Rectal smooth muscle tissue (tissue), 1 donor: Measurements from ENCODE around the gene AIP.
A peak's percentile ranks its signal among the peaks of the same experiment; 100 is the strongest.
"Not testable (repeated sequence)": the region's sequence is repeated elsewhere in the genome, so short reads cannot be mapped to it uniquely, and the experiment has no call there.

ENCODE experiments used
- H3K27ac ChIP-seq: one replicate; pipeline ENCODE4 v1.7.0; 2013; ENCODE audit warnings: low read depth, low read length, inconsistent platforms
- H3K27me3 ChIP-seq: one replicate; pipeline ENCODE4 v1.7.0; 2013; ENCODE audit warnings: low read length; ENCODE audit not compliant: control insufficient read depth, insufficient read depth
- H3K36me3 ChIP-seq: one replicate; pipeline ENCODE4 v1.7.0; 2013; ENCODE audit warnings: low read length; ENCODE audit not compliant: control insufficient read depth, insufficient read depth
- H3K4me1 ChIP-seq: one replicate; pipeline ENCODE4 v1.7.0; 2013; ENCODE audit warnings: low read length; ENCODE audit not compliant: control insufficient read depth, insufficient read depth
- H3K4me3 ChIP-seq: one replicate; pipeline ENCODE4 v1.7.0; 2013; ENCODE audit warnings: low read length
- H3K9ac ChIP-seq: one replicate; pipeline ENCODE4 v1.7.0; 2013; ENCODE audit warnings: low read length

AIP gene

DNA sequence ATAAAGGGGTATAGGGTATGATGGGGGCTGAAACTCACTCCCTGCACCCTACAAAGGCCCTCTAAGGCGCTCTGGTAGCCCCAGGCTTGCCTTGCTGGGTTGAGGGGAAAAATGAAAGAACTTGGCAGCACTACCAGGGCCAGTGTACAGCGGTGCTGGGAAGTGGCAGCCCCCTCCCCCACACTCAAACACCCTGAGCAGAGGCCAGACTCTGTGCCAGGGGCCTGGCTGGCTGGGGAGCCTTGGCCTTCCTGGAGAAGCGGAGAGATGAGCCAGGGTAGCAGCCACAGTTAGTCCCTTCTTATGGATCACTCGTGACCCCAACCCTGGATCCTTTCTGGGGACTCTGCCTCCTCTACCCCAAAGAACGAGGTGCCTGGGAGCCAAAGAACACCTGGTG lies 16.5 kb upstream of the AIP start:
- Histone ChIP-seq H3K27ac (no peak overlapping the region), H3K27me3 (no peaks in the 10 kb centered on the region), H3K36me3 (no peaks in the 10 kb centered on the region), H3K4me1 (peaks cover 9% of the 10 kb centered on the region), H3K4me3 (no peak overlapping the region), H3K9ac (no peak overlapping the region)

DNA sequence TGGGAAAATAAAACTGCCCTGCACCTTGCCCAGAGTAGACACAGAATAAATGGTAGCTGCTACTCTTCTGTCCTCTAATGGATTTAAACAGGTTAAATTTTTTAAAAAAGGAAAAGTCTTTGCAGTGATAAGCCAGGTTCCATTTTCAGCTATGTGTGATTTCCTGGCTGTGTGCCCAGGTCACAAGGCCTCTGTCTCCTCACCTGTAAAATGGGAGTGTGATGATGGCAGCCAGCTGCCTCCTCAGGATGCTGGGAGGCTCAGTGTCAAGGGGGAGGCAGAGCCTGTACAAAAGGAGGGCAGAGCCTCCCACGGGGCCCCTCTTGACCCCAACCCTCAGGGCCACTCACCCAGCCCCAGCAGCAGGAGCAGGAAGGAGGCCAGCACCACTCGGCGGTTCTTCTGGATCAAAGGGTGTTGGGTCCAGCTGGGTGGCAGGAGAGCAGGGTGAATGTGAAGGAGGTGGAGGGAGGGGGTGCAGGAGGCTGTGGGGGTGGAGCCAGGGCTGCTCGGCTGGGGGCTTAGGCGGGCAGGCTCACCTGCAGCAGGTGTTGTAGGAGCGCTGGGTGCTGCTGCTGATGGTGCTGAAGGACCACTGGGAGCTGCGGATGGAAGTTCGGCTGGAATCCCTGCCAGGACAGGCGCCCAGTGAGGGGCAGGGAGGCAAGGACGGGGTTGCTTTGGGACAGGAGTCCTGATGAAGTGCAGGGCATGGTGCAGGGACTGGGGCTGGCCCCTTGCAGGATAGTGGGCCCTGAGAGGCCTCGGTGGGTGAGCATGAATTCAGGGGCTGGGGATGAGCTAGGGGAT lies 15.7 kb upstream of the AIP start:
- no peak overlapping the region for H3K27ac ChIP-seq
- H3K9ac ChIP-seq: no peak overlapping the region
- H3K4me1 ChIP-seq: peaks cover 9% of the 10 kb centered on the region
- H3K4me3 ChIP-seq: no peak overlapping the region
- no peaks in the 10 kb centered on the region for H3K27me3 ChIP-seq
- H3K36me3 ChIP-seq: no peaks in the 10 kb centered on the region

DNA sequence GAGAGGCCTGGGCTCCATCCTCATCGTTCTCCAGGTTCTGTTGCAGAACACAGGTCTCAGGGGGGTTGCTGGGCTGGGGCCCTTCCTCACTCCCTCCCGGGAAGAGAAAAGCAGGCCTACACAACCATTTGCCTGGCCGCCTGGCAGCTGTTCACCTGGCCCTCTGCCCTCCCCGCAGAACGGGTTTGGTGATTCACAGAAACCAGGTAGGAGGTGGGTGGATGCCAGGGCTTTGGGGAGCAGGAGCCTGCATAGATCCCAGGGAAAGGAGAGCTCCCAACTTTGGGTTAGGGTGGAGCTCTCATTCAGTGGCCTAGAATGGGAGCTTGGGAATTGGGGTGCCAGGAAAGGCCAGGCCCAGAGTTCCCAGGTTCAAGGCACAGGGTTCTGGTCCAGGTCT lies 14.8 kb upstream of the AIP start:
- Histone ChIP-seq H3K4me1 (peaks cover 9% of the 10 kb centered on the region), H3K9ac (no peak overlapping the region), H3K4me3 (peak overlapping the region; percentile 82), H3K27ac (peak overlapping the region; percentile 84), H3K36me3 (no peaks in the 10 kb centered on the region), H3K27me3 (no peaks in the 10 kb centered on the region)

DNA sequence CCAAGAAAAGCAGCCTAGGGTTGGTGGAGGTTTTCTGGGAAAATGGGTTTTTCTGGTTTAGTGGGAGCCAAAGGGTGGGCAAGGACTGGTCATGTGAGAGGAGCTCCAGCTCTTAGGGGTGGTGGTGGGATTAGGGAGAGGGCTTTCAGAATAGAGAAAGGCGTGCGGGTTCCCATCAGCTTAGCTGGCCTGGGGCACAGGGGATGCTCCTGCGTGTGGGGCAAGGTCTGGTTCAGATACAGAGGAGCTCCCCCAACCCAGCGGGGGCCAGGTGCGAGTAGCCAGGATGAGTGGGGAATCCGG lies 14.4 kb upstream of the AIP start:
- Histone ChIP-seq H3K36me3 (no peaks in the 10 kb centered on the region), H3K9ac (peak overlapping the region; percentile 61), H3K27me3 (no peaks in the 10 kb centered on the region), H3K27ac (peak overlapping the region; percentile 84), H3K4me1 (peaks cover 9% of the 10 kb centered on the region), H3K4me3 (peak overlapping the region; percentile 82)

DNA sequence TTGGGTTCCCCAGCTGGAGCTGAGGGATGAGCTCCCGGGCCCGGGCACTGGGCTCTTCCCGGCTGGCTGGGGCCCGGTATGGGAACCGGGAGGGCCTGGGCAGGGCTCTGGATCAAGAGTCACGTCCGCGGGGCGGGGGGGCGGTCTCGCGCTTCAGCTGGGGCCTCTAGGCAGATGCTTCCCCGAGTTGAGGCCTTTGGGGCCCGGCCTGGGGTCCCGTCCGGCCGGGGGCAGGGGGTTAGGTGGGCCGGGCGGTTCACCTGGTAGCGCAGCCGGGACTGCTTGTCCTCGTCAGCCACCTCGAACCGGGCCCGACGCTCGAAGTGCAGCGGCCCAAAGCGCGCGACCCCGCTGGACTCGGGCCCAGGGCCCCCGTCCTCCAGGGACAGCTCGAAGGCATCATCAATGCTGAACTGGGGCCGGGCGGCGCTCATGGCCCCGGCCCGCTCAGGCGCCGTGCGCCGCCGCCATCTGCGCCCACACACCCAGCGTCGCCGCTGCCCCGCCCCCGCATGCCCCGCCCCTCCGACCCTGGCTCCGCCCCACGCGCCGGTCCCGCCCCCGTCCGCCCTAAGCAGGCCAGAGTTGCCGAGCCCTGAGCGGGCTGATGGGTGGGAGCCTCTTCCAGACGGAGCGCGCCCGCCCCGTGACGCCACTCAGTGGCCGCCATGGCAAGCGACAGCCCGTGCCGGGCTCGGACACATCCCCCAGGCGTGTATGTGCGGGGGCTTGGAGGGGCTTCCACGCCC lies 13.9 kb upstream of the AIP start, which contains the start of gene TMEM134:
Gene TMEM134 (minus strand): TSS at position 493 of the 749 bp plus-strand sequence. CDS start 59 bp downstream, at position 434.
- H3K36me3 ChIP-seq: no peaks in the 10 kb centered on the region
- peak within 1 kb of the TSS; percentile 61 for H3K9ac ChIP-seq
- peak within 1 kb of the TSS; percentile 84 for H3K27ac ChIP-seq
- H3K4me3 ChIP-seq: peak within 1 kb of the TSS; percentile 82
- H3K27me3 ChIP-seq: no peaks in the 10 kb centered on the region
- peaks cover 8% of the 10 kb centered on the region for H3K4me1 ChIP-seq

DNA sequence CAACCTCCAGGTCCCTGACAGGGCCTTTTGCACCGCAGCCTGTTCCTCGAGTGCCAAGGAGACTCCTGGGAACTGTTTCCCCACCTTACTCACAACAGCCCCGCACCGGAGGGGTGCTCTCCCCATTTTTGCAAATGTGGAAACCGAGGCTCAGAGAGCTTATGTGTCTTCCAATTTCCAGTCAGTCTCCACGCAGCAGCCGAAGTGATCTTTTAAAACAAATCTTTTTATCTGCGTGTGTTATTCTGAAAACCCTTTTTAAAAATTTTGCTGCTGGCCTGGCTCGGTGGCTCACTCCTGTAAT lies 13.4 kb upstream of the AIP start:
- no peaks in the 10 kb centered on the region for H3K36me3 ChIP-seq
- peak overlapping the region; percentile 80 for H3K27ac ChIP-seq
- H3K4me3 ChIP-seq: peak overlapping the region; percentile 62
- H3K27me3 ChIP-seq: no peaks in the 10 kb centered on the region
- H3K4me1 ChIP-seq: peaks cover 6% of the 10 kb centered on the region
- peak overlapping the region; percentile 39 for H3K9ac ChIP-seq

DNA sequence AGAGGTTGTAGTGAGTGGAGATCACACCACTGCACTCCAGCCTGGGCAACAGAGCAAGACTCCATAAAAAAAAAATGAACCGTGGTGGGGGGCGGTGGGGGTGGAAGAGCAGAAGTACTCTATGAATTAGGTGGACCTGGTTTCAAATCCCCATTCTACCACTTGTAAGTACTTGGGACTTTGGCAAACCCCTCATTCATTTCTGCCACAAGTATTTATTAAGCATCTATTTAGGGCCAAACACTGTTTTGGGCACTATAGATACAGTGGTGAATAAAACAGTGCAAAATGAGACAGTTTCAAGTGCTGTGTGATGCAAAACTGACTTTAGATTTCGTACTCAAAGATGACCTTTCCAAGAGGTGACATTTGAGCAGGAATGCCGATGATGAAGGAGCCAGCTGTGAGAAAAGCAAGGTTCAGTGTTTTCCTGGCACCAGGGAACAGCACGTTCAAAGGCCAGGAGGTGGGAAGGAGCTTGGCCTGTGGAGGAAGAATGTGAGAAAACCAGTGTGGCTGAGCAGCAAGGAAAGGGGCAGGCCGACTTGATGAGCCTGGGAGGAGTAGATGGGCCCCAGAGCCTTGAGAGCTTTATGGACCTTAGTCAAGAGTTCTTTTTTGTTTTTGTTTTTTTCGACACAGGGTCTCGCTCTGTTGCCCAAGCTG lies 12.4 kb upstream of the AIP start:
- H3K27me3 ChIP-seq: no peaks in the 10 kb centered on the region
- H3K36me3 ChIP-seq: no peaks in the 10 kb centered on the region
- H3K4me1 ChIP-seq: peaks cover 6% of the 10 kb centered on the region
- H3K27ac ChIP-seq: no peak overlapping the region
- no peak overlapping the region for H3K9ac ChIP-seq
- H3K4me3 ChIP-seq: no peak overlapping the region

DNA sequence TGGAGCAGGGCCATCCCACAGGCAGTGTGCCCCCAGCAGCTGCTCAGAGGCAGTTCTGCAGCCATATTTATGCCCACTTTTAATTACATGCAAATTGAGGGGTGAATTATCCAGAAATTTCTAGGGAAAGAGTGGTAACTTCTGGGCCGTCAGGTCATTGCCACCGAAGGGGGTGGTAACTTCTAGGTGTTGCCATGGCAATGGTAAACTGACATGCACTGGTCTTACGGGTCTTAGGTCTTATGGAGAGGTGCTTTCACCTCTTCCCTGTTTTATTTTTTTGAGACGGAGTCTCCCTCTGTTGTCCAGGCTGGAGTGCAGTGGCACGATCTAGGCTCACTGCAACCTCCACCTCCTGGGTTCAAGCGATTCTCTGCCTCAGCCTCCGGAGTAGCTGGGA lies 9.9 kb upstream of the AIP start:
- H3K4me3 ChIP-seq: no peak overlapping the region
- no peak overlapping the region for H3K9ac ChIP-seq
- H3K27ac ChIP-seq: no peak overlapping the region
- H3K4me1 ChIP-seq: peaks cover 6% of the 10 kb centered on the region
- no peaks in the 10 kb centered on the region for H3K27me3 ChIP-seq
- H3K36me3 ChIP-seq: no peaks in the 10 kb centered on the region

DNA sequence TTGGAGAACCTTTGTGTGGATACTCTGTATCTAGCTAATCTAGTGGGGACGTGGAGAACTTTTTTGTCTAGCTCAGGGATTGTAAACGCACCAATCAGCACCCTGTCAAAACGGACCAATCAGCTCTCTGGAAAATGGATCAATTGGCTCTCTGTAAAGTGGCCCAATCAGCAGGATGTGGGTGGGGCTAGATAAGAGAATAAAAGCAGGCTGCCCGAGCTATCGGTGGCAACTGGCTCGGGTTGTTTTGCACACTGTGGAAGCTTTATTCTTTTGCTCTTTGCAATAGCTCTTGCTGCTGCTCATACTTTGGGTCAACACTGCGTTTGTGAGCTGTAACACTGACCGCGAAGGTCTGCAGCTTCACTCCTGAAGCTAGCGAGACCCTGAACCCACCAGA lies 6.1 kb upstream of the AIP start:
- not testable (repeated sequence) for H3K36me3 ChIP-seq, H3K27me3 ChIP-seq, H3K4me3 ChIP-seq, H3K27ac ChIP-seq, H3K9ac ChIP-seq, H3K4me1 ChIP-seq

DNA sequence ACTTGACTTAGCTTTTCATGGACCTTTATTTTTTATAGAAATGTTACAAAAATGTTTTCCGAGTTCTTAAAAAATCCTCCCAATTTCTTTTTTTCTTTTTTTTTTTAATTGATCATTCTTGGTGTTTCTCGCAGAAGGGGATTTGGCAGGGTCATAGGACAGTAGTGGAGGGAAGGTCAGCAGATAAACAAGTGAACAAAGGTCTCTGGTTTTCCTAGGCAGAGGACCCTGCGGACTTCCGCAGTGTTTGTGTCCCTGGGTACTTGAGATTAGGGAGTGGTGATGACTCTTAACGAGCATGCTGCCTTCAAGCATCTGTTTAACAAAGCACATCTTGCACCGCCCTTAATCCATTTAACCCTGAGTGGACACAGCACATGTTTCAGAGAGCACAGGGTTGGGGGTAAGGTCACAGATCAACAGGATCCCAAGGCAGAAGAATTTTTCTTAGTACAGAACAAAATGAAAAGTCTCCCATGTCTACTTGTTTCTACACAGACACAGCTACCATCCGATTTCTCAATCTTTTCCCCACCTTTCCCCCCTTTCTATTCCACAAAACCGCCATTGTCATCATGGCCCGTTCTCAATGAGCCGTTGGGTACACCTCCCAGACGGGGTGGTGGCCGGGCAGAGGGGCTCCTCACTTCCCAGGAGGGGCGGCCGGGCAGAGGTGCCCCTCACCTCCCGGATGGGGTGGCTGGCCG lies 5.3 kb upstream of the AIP start:
- H3K4me1 ChIP-seq, H3K27ac ChIP-seq, H3K36me3 ChIP-seq, H3K27me3 ChIP-seq, H3K9ac ChIP-seq, H3K4me3 ChIP-seq: not testable (repeated sequence)

DNA sequence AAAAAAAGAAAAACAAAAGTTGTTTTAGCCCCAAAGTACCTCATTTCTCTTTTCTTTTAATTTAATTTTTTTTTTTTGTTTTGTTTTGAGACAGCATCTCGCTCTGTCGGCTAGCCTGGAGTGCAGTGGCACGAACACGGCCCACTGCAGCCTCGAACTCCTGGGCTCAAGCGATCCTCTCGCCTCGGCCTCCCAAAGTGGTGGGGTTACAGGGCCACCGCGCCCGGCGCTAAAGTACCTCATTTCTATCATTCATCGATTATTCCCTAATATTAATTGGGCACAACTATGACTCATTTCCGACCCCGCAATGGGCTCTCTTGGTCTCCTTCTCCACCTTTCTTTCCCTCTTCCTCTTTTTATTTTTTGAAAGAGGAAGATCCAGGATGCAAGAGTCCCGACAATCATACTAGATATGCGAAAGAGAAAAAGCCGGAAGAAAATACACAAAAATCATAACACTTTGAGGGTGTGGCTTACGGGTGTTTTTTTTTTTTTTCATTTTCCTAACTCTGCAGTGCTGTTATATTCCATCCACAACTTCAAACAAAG lies 475 bp upstream of the AIP start:
- H3K9ac ChIP-seq: peak overlapping the region; percentile 45
- peaks cover 2% of the 10 kb centered on the region for H3K36me3 ChIP-seq
- H3K27ac ChIP-seq: peak overlapping the region; percentile 86
- peaks cover 13% of the 10 kb centered on the region for H3K4me1 ChIP-seq
- H3K4me3 ChIP-seq: peak overlapping the region; percentile 79
- H3K27me3 ChIP-seq: no peaks in the 10 kb centered on the region
